GM21717 (cell line): Measurements from ENCODE around the gene C1QTNF12.

Experiments
- ATAC-seq: cut with Tn5 transposase; IDR thresholded peaks from one replicate; pipeline ENCODE4 v1.9.1; 2021; ENCODE audit warnings: mild to moderate bottlenecking, moderate library complexity; ENCODE audit not compliant: unreplicated experiment

The C1QTNF12 gene

GRCh38 chr1:1241588-1242219 is 4.8 kb downstream of the C1QTNF12 start:
- no peak for ATAC-seq

- ATAC-seq: no peak
Observed at GRCh38 chr1:1240822-1241587, 5.5 kb downstream of the C1QTNF12 start.

GRCh38 chr1:1240348-1240732 is 6.2 kb downstream of the C1QTNF12 start:
- no peak for ATAC-seq

GRCh38 chr1:1239614-1240347 is 6.7 kb downstream of the C1QTNF12 start:
- no peak for ATAC-seq

GRCh38 chr1:1239227-1239613 is 7.3 kb downstream of the C1QTNF12 start:
- no peak for ATAC-seq

GRCh38 chr1:1238702-1239178 is 7.8 kb downstream of the C1QTNF12 start:
- ATAC-seq: no peak

- no peak for ATAC-seq
Observed at GRCh38 chr1:1237874-1238701, 8.4 kb downstream of the C1QTNF12 start.

GRCh38 chr1:1236945-1237873 is 9.3 kb downstream of the C1QTNF12 start:
- no peak for ATAC-seq

- no peak for ATAC-seq
Observed at GRCh38 chr1:1236176-1236763, 10.3 kb downstream of the C1QTNF12 start.

- ATAC-seq: no peak
Observed at GRCh38 chr1:1235016-1235744, 11.3 kb downstream of the C1QTNF12 start.

- ATAC-seq: no peak
Observed at GRCh38 chr1:1234180-1234808, 12.2 kb downstream of the C1QTNF12 start.

GRCh38 chr1:1233567-1233892 is 13.0 kb downstream of the C1QTNF12 start:
- ATAC-seq: no peak

GRCh38 chr1:1232796-1233566 is 13.5 kb downstream of the C1QTNF12 start:
- no peak for ATAC-seq

GRCh38 chr1:1232208-1232795 is 14.2 kb downstream of the C1QTNF12 start, which contains the start of gene B3GALT6:
B3GALT6 (plus strand) TSS chr1:1232237; CDS start chr1:1232279, 42 bp downstream.
- ATAC-seq: peak; percentile 5

GRCh38 chr1:1231400-1232207 is 14.9 kb downstream of the C1QTNF12 start, which contains the start of gene SDF4:
SDF4 (minus strand) TSS chr1:1232001; CDS start chr1:1228772, 3,229 bp downstream.
- ATAC-seq: peak; percentile 73
